Measurements from ENCODE around the gene MUTYH. TPM values are rescaled to one million over a fixed set of nuclear protein-coding genes. Genes with fewer than 3 reads are reported as not detected.
A peak's percentile ranks its signal among the peaks of the same experiment; 100 is the strongest.

Gene MUTYH
- total RNA-seq, 2 donors from 2014 or later = 15.2 to 27.4 TPM

GRCh38 chr1:45302505-45303150 is 37.6 kb downstream of the MUTYH start:
- no peak for ATAC-seq (ENCODE audit: insufficient number of reproducible peaks, low FRiP score, low read depth)
- H3K9me3 ChIP-seq = no peaks in the 10 kb centered on the region
- H3K27ac ChIP-seq = peak overlapping the region; percentile 84 to 86
- no peak for TF ChIP-seq CTCF (IDR thresholded peaks at IDR 0.05)
- DNase-seq (ENCODE audit: low spot score) = no peak
- peak overlapping the region; percentile 78 for H3K4me3 ChIP-seq
- H3K27me3 ChIP-seq (replicated peaks; ENCODE audit: insufficient read depth) = no peaks in the 10 kb centered on the region
- H3K36me3 ChIP-seq = no peaks in the 10 kb centered on the region
- H3K4me1 ChIP-seq (ENCODE audit: control insufficient read depth in 1 of 2, low read depth in 2 of 2) = peaks cover 5 to 9% of the 10 kb centered on the region in 2 donors

- ATAC-seq (ENCODE audit: insufficient number of reproducible peaks, low FRiP score, low read depth) (no peak), DNase-seq (ENCODE audit: low spot score) (no peak)
- peaks cover 5 to 9% of the 10 kb centered on the region in 2 donors for H3K4me1 ChIP-seq (ENCODE audit: control insufficient read depth in 1 of 2, low read depth in 2 of 2)
- no peaks in the 10 kb centered on the region for H3K9me3 ChIP-seq
- H3K27me3 ChIP-seq (replicated peaks; ENCODE audit: insufficient read depth) = no peaks in the 10 kb centered on the region
- H3K4me3 ChIP-seq = no peak overlapping the region
- no peak for TF ChIP-seq CTCF (IDR thresholded peaks at IDR 0.05)
- H3K36me3 ChIP-seq = no peaks in the 10 kb centered on the region
- no peak overlapping the region for H3K27ac ChIP-seq
These were observed 39.6 kb downstream of the MUTYH start for GRCh38 chr1:45300669-45300997.

GRCh38 chr1:45299981-45300668 is 40.1 kb downstream of the MUTYH start:
- Histone ChIP-seq H3K36me3 (no peaks in the 10 kb centered on the region), H3K27me3 (replicated peaks; ENCODE audit: insufficient read depth) (no peaks in the 10 kb centered on the region), H3K4me3 (no peak overlapping the region), H3K27ac (no peak overlapping the region), H3K9me3 (no peaks in the 10 kb centered on the region), H3K4me1 (ENCODE audit: control insufficient read depth in 1 of 2, low read depth in 2 of 2) (peaks cover 5 to 9% of the 10 kb centered on the region in 2 donors)
- no peak for ATAC-seq (ENCODE audit: insufficient number of reproducible peaks, low FRiP score, low read depth)
- DNase-seq (ENCODE audit: low spot score) = no peak
- peak; percentile 66 for TF ChIP-seq CTCF (IDR thresholded peaks at IDR 0.05)

- ATAC-seq (ENCODE audit: insufficient number of reproducible peaks, low FRiP score, low read depth) = no peak
- Histone ChIP-seq H3K4me1 (ENCODE audit: control insufficient read depth in 1 of 2, low read depth in 2 of 2) (peaks cover under 1 to 2% of the 10 kb centered on the region in 2 donors), H3K27me3 (replicated peaks; ENCODE audit: insufficient read depth) (no peaks in the 10 kb centered on the region), H3K9me3 (no peaks in the 10 kb centered on the region), H3K27ac (no peak overlapping the region), H3K36me3 (no peaks in the 10 kb centered on the region), H3K4me3 (no peak overlapping the region)
- DNase-seq (ENCODE audit: low spot score) = no peak
- TF ChIP-seq CTCF (IDR thresholded peaks at IDR 0.05) = no peak
These were observed 40.9 kb downstream of the MUTYH start for GRCh38 chr1:45299296-45299695.

GRCh38 chr1:45297666-45298356 is 42.4 kb downstream of the MUTYH start:
- no peaks in the 10 kb centered on the region for H3K36me3 ChIP-seq
- H3K27ac ChIP-seq = no peak overlapping the region
- H3K4me1 ChIP-seq (ENCODE audit: control insufficient read depth in 1 of 2, low read depth in 2 of 2) = no peaks in the 10 kb centered on the region
- H3K4me3 ChIP-seq = no peak overlapping the region
- ATAC-seq (ENCODE audit: insufficient number of reproducible peaks, low FRiP score, low read depth) = no peak
- no peaks in the 10 kb centered on the region for H3K27me3 ChIP-seq (replicated peaks; ENCODE audit: insufficient read depth)
- H3K9me3 ChIP-seq = no peaks in the 10 kb centered on the region
- no peak for DNase-seq (ENCODE audit: low spot score)
- no peak for TF ChIP-seq CTCF (IDR thresholded peaks at IDR 0.05)

Measured in thoracic aorta (tissue), 2 donors.